Measurements from ENCODE around the gene PSEN1. TPM values are rescaled to one million over a fixed set of nuclear protein-coding genes. Genes with fewer than 3 reads are reported as not detected.

Gene PSEN1
- total RNA-seq, 1 donor from 2014 or later = 53.9 TPM

GRCh38 chr14:73264885-73265720, 128.8 kb downstream of the PSEN1 start:
- no peak for DNase-seq (ENCODE audit: low read depth, low spot score)
- Mint-ChIP-seq H3K36me3 (ENCODE audit: low read depth) (no peaks in the 10 kb centered on the region), H3K4me3 (peak overlapping the region; percentile 23), H3K4me1 (peaks cover 11% of the 10 kb centered on the region), H3K27me3 (ENCODE audit: low read depth) (no peaks in the 10 kb centered on the region), H3K27ac (ENCODE audit: unreplicated experiment) (no peak overlapping the region), H3K9me3 (no peaks in the 10 kb centered on the region)
- TF ChIP-seq, protein P1, sequence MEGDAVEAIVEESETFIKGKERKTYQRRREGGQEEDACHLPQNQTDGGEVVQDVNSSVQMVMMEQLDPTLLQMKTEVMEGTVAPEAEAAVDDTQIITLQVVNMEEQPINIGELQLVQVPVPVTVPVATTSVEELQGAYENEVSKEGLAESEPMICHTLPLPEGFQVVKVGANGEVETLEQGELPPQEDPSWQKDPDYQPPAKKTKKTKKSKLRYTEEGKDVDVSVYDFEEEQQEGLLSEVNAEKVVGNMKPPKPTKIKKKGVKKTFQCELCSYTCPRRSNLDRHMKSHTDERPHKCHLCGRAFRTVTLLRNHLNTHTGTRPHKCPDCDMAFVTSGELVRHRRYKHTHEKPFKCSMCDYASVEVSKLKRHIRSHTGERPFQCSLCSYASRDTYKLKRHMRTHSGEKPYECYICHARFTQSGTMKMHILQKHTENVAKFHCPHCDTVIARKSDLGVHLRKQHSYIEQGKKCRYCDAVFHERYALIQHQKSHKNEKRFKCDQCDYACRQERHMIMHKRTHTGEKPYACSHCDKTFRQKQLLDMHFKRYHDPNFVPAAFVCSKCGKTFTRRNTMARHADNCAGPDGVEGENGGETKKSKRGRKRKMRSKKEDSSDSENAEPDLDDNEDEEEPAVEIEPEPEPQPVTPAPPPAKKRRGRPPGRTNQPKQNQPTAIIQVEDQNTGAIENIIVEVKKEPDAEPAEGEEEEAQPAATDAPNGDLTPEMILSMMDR (conservative IDR thresholded peaks at IDR 0.05) = no peak

DNA sequence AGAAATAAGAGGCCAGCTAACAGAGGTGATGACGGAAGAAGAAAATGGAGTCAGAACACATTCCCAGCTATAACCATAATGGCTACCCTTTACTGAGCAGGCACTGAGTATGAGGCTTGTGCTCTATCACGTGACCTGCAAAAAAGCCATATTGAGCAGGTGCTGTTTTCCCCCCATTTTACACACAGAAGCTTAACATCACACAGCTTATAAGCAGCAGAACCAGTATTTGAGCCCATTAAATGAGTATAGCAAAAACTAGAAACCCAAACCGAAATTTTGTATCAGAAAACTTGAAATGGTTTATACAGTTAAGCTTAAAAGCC, 129.4 kb downstream of the PSEN1 start:
- Mint-ChIP-seq H3K4me3 (peak overlapping the region; percentile 23), H3K27ac (ENCODE audit: unreplicated experiment) (no peak overlapping the region), H3K27me3 (ENCODE audit: low read depth) (peaks cover 2% of the 10 kb centered on the region), H3K4me1 (peaks cover 17% of the 10 kb centered on the region), H3K36me3 (ENCODE audit: low read depth) (no peaks in the 10 kb centered on the region), H3K9me3 (no peaks in the 10 kb centered on the region)
- TF ChIP-seq, protein P1 (conservative IDR thresholded peaks at IDR 0.05) = no peak
- no peak for DNase-seq (ENCODE audit: low read depth, low spot score)

- Mint-ChIP-seq H3K27ac (ENCODE audit: unreplicated experiment) (no peak overlapping the region), H3K4me1 (peaks cover 17% of the 10 kb centered on the region), H3K36me3 (ENCODE audit: low read depth) (no peaks in the 10 kb centered on the region), H3K4me3 (no peak overlapping the region), H3K9me3 (no peaks in the 10 kb centered on the region), H3K27me3 (ENCODE audit: low read depth) (peaks cover 2% of the 10 kb centered on the region)
- DNase-seq (ENCODE audit: low read depth, low spot score) = no peak
- TF ChIP-seq, protein P1 (conservative IDR thresholded peaks at IDR 0.05) = no peak
Observed at GRCh38 chr14:73266317-73266716, 130.0 kb downstream of the PSEN1 start.

- no peaks in the 10 kb centered on the region for H3K9me3 Mint-ChIP-seq
- H3K4me3 Mint-ChIP-seq = no peak overlapping the region
- no peak for DNase-seq (ENCODE audit: low read depth, low spot score)
- no peak overlapping the region for H3K27ac Mint-ChIP-seq (ENCODE audit: unreplicated experiment)
- peaks cover 2% of the 10 kb centered on the region for H3K27me3 Mint-ChIP-seq (ENCODE audit: low read depth)
- TF ChIP-seq, protein P1 (conservative IDR thresholded peaks at IDR 0.05) = no peak
- peaks cover 15% of the 10 kb centered on the region for H3K4me1 Mint-ChIP-seq
- no peaks in the 10 kb centered on the region for H3K36me3 Mint-ChIP-seq (ENCODE audit: low read depth)
Observed at GRCh38 chr14:73267474-73267873, 131.2 kb downstream of the PSEN1 start.

- Mint-ChIP-seq H3K4me3 (peak overlapping the region; percentile 72), H3K9me3 (no peaks in the 10 kb centered on the region), H3K4me1 (peaks cover 15% of the 10 kb centered on the region), H3K27me3 (ENCODE audit: low read depth) (peaks cover 2% of the 10 kb centered on the region), H3K36me3 (ENCODE audit: low read depth) (no peaks in the 10 kb centered on the region), H3K27ac (ENCODE audit: unreplicated experiment) (no peak overlapping the region)
- TF ChIP-seq, protein P1 (conservative IDR thresholded peaks at IDR 0.05) = no peak
- peak; percentile 25 for DNase-seq (ENCODE audit: low read depth, low spot score)
Observed at GRCh38 chr14:73269729-73270531, 133.6 kb downstream of the PSEN1 start.

Measured in neural crest cell (in vitro differentiated cells).